PC-9 (cell line): ENCODE measurements around the gene RANBP10.

ENCODE experiments used
- EZH2 ChIP-seq: fragments of 200-600 bp; sonication (generic); IDR thresholded peaks from 2 replicates; pipeline ENCODE4 v1.8.0; 2017; ENCODE audit warnings: antibody characterized with exemption, low read depth
- TF ChIP-seq, protein P1 (sequence below): fragments of 200-600 bp; sonication (generic); conservative IDR thresholded peaks from 2 replicates; pipeline ENCODE4 v1.6.1; 2017; ENCODE audit warnings: mixed run types, antibody characterized with exemption, mild to moderate bottlenecking, moderate library complexity

DNA sequence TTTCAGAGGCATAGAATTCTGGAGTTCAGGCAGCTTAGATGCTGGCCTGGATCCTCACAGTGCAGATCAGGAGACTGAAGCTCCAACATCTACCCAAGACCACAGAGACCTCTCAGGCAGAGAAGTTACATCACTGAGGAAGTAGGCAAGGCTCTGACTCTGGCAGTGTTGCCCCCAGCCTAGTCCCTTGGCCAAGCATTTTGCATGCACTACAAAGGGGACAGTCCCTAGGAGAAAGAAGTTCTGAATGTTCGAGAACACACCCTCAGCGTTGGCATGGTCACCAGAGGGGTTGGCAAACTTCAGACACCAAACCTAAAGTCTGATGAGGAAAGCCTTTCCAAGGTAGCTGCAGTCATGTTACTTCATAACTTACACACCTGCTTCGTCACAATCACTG, 2.5 kb downstream of the RANBP10 start:
- TF ChIP-seq, protein P1, sequence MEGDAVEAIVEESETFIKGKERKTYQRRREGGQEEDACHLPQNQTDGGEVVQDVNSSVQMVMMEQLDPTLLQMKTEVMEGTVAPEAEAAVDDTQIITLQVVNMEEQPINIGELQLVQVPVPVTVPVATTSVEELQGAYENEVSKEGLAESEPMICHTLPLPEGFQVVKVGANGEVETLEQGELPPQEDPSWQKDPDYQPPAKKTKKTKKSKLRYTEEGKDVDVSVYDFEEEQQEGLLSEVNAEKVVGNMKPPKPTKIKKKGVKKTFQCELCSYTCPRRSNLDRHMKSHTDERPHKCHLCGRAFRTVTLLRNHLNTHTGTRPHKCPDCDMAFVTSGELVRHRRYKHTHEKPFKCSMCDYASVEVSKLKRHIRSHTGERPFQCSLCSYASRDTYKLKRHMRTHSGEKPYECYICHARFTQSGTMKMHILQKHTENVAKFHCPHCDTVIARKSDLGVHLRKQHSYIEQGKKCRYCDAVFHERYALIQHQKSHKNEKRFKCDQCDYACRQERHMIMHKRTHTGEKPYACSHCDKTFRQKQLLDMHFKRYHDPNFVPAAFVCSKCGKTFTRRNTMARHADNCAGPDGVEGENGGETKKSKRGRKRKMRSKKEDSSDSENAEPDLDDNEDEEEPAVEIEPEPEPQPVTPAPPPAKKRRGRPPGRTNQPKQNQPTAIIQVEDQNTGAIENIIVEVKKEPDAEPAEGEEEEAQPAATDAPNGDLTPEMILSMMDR, result no peak
- no peak for TF ChIP-seq EZH2
